ENCODE results near the gene MYOM1.

Gene MYOM1

DNA sequence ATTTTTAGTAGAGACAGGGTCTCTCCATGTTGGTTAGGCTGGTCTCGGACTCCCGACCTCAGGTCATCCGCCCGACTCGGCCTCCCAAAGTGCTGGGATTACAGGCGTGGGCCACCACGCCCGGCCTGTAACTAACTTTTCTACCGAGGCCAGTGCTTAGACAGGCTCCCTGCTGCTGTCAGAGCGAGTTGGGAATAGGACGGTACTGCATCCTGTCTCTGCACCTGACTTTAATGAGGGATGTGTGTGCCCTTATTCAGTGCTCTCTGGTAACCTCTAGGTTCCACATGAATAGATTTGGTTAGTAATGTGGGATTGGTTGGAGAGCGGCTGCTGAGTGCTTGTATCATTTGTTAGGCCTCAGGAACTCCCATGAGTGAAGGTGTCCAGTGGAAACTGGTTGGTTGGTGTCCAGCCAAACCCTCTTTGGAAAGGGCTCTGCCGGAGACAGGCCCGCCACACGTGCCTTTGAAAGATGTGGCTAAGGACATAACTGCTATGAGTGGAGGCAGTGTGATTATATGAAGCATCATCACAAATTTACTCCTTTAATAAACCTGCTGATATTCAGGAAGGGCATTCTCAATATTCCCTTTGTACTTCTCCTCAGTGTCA lies 36.6 kb downstream of the MYOM1 start:
- DNase-seq: no peak

DNA sequence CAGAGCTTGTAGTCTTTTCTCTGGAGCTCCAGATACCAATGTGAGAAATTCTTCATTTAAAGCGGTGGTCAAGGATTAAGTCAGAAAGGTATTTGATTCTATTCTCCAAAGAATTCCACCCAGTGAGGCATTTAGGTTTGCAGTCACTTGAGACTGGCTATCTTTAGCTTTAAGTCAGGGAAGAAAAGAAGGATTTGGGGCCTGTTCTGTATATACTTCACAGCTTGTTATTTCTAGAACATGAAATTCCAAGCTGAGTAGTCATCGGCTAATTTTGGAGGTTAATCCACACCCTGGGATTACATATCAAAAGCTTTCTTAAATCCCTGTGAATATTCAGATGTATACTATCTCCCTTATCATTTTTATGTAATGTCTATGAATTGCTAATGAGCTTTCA lies 39.4 kb downstream of the MYOM1 start:
- no peak for DNase-seq

DNA sequence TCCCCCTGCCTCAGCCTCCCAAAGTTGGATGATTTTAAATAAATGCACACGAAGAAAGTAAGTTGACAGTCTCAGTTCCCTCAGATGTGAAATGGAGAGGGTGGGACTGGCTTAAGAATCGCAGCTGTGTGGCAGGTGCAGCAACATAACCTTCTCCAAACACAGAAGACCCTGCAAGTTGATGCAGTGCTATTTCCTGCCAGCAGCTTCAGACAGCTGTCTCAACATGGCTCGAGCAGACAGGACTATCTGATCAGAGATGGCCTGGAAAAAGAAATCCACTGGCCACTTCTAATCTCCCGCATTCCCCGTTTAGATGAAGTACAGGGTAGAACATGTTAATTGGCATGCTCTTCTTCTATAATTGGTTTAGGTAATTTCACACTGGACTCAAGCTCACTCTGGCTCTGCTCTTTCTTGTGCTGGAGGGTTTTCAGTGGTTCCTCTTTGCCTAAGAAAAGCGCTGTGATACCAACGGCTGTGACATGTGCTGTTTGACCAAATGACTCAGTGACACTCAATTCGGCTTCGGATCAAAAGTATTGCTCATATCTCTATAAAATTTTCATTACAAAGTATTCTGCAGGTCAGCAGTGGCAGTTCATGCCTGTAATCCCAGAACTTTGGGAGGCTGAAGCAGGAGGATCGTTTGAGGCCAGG lies 40.2 kb downstream of the MYOM1 start:
- no peak for DNase-seq

DNA sequence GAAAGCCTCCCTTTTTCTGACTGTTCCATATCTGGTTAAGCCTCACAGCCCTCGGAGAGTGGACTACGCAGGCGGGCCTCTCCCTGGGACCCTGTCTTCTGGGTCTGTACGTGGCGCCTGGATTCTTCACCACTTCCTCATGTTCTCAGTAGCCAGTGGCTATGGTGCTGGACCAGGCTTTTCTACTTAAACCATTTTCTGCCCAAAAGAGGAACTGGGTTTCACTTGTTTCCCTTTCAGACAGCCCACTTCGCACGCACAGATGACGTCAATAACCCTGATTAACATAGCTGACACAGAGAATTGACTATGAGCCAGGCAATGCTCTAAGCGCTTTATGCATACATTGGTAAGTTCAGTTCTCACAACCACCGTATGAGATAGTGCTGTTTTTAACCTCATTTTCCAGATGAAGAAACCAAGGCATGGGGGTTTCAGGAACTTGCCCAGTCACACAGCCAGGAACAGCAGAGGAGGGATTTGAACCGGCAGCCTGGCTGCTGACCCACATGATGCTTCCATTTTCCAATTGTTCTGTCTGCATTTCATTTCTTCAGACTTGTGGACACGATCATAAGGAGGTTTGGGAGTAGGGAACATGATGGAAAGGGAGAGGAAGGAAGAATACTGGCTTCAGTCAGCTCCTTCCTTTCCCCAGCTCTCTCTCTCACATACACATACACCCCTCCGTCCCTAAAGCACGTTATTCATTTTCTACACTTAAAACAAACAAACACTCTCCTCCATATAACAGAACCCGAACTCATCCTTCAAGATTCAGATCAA lies 41.7 kb downstream of the MYOM1 start:
- peak; percentile 83 for DNase-seq

DNA sequence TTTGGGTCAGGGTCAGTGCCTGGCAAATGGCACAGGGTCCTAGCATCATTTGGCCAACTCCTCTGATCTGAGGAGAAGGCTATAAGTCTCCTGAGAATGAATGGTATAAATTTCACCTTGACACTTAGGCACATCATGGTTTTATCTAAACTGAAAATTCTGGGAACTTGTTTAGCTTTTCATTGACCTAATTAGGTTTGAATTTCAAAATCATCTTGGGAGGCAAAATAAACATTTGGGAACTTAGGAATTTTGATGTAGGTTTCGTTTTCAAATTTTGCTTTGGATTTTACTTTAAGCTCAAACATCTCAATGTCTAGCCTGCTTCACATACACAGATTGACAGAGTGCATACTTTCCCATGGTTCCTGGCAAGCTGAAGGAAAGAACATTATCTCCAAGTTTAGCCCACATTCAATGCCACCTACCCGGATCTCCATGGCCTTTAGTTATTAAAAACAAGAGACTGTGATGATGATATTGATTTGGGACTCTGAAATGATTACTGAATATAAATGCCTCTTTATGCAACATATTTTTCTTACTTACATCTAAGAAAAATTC lies 44.5 kb downstream of the MYOM1 start:
- no peak for DNase-seq

DNA sequence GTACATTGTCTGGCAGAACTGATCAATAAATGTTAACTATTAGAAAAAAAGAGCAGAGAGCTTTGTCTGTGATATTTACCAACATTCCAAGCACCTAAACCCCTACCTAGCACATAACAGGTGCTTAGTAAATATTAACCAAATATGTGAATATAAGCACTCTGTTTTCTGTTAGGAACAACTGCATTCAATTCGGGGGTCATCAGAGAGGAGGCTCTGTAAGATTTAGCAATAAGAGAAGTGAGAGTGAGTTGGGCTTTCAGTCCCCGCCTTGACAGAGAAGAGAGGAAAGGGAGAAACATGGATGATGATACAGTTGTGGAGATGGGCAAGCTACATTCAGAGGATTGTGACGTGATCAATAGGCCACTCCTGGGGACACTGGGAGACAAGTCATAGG lies 47.7 kb downstream of the MYOM1 start:
- no peak for DNase-seq

DNA sequence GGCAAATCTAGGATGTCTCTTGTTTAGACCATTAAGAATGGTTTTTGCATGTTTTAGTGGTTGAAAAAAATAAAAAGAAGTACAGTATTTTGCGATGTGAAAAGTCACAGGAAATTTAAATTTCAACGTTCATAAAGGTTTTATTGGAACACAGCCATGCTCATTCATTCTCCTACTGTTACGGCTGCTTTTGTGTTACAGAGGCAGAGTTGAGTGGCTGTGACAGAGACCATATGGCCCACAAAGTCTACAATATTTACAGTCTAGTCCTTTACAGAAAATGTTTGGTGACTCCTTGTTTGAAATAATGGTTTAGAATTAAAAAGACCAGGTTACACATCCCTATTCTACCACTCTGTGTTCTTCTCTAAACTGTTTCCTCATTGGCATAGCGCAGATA lies 48.1 kb downstream of the MYOM1 start:
- DNase-seq: no peak

DNA sequence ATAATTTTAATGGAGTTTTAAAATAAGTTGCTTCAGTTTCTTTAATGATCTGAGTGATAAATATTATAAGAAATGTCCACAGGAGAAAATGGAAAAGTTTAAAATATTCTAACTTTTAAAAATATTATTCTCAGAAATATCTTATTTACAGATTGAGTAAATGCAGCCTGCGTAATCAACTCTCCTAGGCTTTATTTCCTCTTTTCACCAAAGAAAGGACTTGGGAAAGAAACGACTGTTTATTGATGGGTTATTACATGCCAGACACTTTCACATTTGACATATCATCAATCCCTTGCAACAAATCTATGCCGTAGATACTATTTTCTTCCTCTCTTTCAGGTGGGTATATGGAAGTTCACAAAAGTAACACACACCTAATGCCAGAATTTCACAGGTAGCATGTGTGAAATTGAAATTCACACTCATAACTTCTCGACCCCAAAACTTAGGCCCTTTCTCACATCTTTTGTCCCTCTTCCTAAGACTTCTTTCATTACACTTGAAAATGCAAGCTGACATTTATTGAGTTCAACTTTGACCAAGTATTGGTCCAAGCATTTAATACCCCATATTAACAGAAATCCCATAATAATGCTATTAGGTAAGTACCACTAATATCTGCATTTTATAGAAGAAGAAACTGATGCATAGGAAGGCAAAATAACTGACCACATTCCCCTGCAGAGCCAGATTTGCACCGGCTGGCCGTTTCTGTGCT lies 49.2 kb downstream of the MYOM1 start:
- no peak for DNase-seq

DNA sequence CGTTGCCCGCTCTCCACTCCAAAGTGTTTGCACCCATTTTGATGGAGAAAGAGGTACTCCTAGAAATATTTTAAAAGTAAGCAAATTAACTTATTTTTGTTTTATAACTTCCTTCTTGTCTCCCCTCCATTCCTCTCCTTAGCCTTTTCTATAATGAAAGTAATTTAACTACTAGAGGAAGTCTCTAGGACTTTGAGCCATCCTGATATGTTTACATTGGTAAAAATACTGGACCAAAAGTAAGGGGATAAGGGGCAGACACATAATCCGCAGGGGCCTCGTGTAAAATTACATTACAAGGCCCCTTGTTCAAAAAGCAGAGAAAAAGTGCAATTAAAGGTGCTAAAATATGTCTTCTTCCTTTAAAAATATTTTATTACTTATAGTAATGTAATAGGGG lies 55.4 kb downstream of the MYOM1 start:
- DNase-seq: no peak

DNA sequence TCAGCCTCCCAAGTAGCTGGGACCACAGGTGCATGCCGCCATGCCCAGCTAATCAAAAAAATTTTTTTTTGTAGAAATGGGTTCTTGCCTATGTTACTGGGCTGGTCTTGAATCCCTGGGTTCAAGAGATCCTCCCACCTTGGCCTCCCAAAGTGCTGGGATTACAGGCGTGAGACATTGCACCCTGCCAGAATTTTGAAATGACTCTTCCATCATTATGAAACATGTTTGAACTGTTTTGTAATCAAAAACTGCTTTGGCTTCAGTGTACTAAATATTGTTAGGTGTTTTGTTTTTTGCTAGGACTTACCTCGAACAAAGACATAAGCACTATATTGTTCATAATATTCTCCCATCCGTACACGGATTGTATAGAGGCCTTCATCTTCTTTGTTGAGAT lies 55.8 kb downstream of the MYOM1 start:
- no peak for DNase-seq

DNA sequence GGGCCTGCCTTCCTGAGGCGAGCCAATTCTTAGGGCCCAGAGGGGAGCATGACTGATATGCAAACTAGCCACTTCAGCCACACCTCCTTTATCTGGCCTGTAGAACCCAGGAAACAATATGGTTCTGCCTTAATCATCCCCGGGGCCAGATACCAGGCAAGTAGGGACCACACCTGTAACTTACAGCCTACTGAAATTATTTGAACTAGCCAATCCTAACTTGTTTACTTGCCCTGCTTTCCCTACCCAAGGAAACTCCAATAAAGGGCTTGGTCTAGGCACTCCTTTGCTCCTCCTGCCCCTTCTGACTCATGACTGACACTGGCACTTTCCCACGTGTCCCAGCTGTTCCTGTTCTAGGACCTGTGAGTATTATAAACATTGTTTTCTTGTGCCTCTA lies 57.6 kb downstream of the MYOM1 start:
- DNase-seq: peak; percentile 58

DNA sequence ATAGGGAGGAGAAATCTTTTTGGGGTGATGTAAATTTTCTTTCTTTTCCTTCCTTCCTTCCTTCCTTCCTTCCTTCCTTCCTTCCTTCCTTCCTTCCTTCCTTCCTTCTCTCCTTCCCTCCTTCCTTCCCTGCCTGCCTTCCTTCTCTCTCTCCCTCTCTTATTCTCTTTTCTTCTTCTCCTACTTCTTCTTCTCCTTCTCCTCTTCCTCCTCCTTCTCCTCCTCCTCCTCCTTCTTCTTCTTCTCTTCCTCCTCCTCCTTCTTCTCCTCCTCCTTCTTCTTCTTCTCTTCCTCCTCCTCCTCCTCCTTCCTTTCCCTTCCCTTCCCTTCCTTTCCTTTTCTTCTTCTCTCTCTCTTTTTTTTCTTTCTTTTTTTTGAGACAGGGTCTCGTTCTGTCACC lies 59.9 kb downstream of the MYOM1 start:
- no peak for DNase-seq

DNA sequence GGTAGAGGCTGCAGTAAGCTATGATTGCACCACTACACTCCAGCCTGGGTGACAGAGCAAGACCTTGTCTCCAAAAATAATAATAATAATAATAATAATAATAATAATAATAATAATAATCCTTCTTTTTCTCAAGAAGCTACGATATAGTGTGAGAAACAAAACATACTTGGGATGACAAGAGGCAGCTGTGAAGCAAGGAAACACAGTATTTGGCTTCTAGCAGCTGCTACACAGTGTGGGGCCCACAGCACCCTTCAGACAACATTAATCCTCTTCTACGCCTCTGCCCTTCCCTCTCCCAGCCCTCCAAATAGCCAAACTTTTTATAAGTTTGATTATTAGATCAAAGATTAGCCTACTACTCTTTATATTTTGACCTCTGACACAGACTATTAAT lies 62.2 kb downstream of the MYOM1 start:
- no peak for DNase-seq

DNA sequence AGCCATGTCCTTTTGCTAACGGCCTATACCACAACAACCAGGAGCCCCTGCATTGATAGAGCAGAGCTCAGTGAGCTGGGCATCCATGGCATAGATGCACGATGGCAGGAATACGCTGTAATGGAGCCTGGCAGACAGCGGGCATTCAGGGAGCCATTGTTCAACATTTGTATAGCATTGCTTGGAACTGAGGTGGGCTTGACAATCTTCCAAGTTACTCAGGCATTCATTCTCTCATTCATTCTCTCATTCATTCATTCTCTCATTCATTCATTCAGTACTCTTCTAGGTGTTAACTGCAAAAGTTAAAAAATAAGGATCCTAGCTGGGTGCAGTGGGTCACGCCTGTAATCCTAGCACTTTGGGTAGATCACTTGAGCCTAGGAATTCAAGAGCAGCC lies 62.7 kb downstream of the MYOM1 start:
- no peak for DNase-seq

DNA sequence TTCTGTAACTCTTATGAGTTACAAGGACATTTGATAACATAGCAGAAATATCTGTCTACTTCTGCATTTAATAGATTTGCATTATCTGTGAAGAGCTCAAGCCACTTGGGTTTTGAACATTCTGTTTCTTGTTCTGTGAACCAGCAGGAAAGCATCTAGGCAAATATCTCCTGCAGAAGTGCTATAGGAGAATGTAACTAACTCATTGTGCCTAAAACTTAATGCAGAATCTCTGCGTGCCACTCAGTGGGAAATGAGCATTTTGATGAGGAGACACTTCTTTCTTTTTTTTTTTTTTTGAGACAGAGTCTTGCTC lies 63.5 kb downstream of the MYOM1 start:
- DNase-seq: no peak

DNA sequence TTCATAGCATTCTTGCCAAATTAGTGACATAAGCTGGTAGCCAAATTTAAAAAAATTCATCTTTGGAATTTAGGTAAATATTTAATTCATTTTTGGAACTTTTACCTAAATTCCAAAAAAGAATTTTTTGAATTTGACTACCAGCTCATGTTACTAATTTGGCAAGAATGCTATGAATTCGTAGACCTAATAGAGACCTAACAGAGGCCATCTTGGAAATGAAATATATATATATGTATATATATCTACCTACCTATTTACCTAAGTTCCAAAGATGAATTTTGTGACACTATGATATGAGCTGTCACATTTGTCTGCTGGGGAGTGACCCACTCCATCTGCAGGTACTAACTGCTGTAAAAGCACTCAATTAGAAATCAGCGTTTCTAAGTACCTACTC lies 65.6 kb downstream of the MYOM1 start:
- no peak for DNase-seq

DNA sequence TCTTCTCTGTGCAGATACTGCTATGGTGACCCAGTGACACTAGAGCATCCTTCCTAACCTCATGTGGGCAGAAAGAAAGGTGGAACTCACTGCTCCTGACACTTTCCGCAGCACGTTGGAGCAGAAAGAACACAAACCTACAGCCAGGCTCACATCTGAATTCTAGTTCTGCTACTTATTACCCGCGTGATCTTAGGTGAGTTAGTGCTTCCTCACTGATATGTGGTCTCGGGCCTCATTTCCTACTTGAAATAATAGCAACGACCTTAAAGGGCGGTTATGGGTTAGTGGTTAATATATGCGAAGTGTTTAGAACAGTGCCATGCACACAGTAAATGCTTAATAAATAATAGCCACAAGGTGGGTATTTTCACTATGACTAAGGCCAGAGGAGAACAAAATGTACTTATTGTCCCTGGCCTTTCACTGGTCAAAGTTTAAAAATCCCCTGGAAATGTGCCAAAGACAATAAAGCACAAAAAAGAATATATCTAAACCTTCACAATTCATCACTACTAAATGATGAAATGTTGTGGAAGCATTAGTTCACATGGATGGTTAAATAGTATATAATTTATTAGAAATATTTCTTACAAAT lies 66.6 kb downstream of the MYOM1 start:
- no peak for DNase-seq

DNA sequence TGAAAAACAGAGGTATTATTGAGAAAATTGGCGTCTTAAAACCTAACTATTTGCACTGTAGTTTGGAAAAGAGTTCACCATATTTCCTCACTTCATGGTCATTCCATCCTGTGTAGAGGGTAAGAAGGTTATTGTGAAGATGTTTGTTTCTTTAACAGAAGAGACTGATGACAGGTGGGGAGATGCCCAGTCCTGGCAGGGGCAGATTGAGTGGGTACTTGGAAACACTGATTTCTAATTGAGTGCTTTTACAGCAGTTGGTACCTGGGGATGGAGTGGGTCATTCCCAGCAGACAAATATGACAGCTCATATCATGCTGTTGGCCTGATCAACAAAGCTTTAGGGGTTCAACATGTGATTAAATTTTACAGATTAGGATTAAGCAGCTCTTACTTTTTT lies 67.5 kb downstream of the MYOM1 start:
- no peak for DNase-seq

DNA sequence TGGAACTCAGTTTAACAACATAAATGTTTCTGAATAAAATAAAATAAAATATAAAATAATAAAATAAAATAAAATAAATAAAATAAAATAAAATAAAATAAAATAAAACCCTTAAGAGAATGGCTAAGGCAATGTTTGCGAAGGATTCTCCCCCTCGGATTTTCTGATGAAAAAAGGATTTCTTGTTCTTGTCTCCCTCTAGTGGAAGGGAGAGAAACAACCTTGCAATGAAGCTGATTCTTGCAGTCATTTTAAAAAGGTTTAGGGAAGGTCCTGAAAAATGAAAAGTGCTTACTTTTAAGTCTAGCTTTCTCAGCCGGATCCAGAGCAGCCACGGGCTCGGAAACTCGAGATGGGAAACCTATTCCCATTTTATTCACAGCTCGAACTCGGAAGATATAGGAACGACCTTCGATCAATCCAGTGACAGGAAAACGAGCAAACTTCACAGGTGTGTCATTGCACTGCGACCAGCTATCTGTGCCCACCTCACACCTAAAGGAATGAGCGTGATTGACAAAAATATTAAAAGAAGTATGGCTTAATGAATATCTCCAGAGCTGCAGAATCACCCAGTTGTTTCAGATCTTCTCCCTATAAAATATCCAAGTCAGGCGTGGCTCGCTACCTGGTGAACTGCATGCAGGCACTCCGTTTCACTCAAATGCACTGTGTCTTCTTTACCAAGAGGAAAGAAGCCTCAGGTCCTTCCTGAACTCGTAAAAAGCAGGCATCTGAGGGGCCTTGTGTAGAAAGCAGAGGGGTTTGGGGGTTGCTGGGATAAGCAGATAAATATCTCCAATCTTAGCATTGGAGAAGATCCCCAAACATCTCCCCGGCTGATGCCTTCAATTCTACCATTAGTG lies 68.1 kb downstream of the MYOM1 start:
- DNase-seq: peak; percentile 61

DNA sequence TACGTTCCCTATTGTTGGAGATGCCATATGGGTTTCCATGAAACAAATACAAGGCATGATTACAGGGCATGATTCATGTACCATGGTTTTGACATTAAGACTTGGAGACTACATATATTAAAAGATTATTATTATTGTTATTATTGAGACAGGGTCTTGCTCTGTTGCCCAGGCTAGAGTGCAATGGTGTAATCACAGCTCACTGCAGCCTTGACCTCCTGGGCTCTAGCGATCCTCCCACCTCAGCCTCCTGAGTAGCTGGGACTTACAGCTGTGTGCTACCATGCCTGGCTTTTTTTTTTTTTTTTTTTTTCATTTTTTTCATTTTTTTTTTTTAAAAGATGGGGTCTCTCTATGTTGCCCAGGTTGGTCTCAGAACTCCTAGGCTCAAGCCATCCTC lies 69.1 kb downstream of the MYOM1 start:
- no peak for DNase-seq

DNA sequence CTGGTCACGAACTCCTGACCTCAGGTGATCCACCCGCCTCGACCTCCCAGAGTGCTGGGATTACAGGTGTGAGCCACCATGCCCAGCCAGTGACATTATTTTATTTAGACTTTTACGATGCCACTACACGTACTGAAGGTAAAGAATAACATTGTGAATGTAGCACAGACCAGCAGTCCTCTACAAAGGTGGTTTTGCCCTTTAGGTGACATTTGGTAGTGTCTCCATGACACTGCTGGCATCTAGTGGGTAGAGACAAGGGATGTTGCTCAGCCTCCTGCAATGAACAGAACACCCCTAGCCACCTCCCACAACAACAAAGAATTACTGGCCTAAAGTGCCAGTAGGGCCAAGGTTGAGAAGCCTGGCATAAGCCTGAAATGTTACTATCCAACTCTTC lies 69.5 kb downstream of the MYOM1 start:
- no peak for DNase-seq

DNA sequence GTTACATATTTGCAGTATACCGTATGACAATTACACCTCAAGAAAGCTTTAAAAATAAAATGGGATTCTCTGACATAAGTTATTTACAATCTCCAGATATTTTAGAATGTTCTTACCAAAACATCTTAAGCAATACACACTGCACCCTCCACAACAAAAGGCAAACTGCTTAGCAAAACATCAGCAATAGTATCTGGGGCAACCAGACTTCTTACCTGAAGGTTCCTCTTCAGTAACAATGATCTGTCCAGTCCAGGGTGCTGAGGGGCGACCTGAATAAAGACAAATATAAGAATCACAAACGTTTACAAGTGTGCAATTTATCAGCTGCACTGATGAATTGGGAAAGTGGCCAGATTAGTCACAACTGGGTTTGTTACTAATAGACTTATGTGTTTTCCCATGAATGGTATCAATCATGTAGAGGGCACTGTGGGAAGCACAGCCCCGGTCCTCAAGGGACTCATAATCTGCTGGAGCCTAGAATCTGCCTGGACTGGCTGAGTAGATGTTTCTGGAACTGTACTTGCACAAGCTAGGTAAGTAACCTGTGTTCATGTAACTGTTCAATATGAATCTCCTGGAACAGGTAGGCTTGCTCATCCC lies 70.7 kb downstream of the MYOM1 start:
- no peak for DNase-seq
